GM23338 (cell line): ENCODE data around the gene KCNK17. TPM values are rescaled to one million over a fixed set of nuclear protein-coding genes. Genes with fewer than 3 reads are reported as not detected.

Source experiments
- ATAC-seq: fragments of 200-7000 bp; cut with Tn5 transposase; 3 replicates; pipeline ENCODE4 v1.9.1; 2020
- DNase-seq: peaks from one replicate; pipeline ENCODE4 v3.0.0-alpha.2; 2015; ENCODE audit warnings: low spot score
- H2AFZ ChIP-seq: fragments of 200-600 bp; sonication (generic); 2 replicates; pipeline ENCODE4 v1.8.0; 2016; ENCODE audit warnings: antibody characterized with exemption, mild to moderate bottlenecking, moderate library complexity
- H3F3A ChIP-seq: fragments of 200-600 bp; sonication (generic); replicated peaks from 2 replicates; pipeline ENCODE4 v1.8.0; 2017; ENCODE audit warnings: antibody characterized with exemption, mixed run types, low read depth
- H3K27ac ChIP-seq: fragments of 200-600 bp; sonication (generic); 2 replicates; pipeline ENCODE4 v1.6.1; 2016; ENCODE audit warnings: low read depth
- H3K27me3 ChIP-seq: fragments of 200-600 bp; sonication (generic); 2 replicates; pipeline ENCODE4 v1.8.0; 2016; ENCODE audit warnings: mild to moderate bottlenecking, mixed run types, moderate library complexity; ENCODE audit not compliant: insufficient read depth
- H3K36me3 ChIP-seq: fragments of 200-600 bp; sonication (generic); 2 replicates; pipeline ENCODE4 v1.8.0; 2016; ENCODE audit warnings: mild to moderate bottlenecking; ENCODE audit not compliant: insufficient read depth
- H3K4me1 ChIP-seq: fragments of 200-600 bp; sonication (generic); 2 replicates; pipeline ENCODE4 v1.8.0; 2016; ENCODE audit warnings: mild to moderate bottlenecking, moderate library complexity; ENCODE audit not compliant: insufficient read depth
- H3K4me2 ChIP-seq: fragments of 200-600 bp; sonication (generic); 2 replicates; pipeline ENCODE4 v1.7.1; 2017; ENCODE audit warnings: mixed run types
- H3K4me3 ChIP-seq: fragments of 200-600 bp; sonication (generic); 2 replicates; pipeline ENCODE4 v1.6.1; 2016; ENCODE audit warnings: mixed run types
- H3K79me2 ChIP-seq: fragments of 200-600 bp; sonication (generic); replicated peaks from 2 replicates; pipeline ENCODE4 v1.8.0; 2017; ENCODE audit warnings: mild to moderate bottlenecking; ENCODE audit not compliant: insufficient read depth
- H3K9me2 ChIP-seq: fragments of 200-600 bp; sonication (generic); 2 replicates; pipeline ENCODE4 v1.8.0; 2017; ENCODE audit not compliant: insufficient read depth
- H4K20me1 ChIP-seq: fragments of 200-600 bp; sonication (generic); replicated peaks from 2 replicates; pipeline ENCODE4 v1.8.0; 2017; ENCODE audit warnings: mild to moderate bottlenecking; ENCODE audit not compliant: insufficient read depth
- H3K27ac Mint-ChIP-seq: 2 replicates; pipeline ENCODE4 v1.8.0; 2020; ENCODE audit warnings: inconsistent platforms, mild to moderate bottlenecking, moderate library complexity, mixed read lengths
- H3K27me3 Mint-ChIP-seq: 3 replicates; pipeline ENCODE4 v1.8.0; 2022; ENCODE audit warnings: low read depth, mild to moderate bottlenecking, moderate library complexity, mixed read lengths, inconsistent platforms; ENCODE audit not compliant: insufficient read depth, poor library complexity
- H3K36me3 Mint-ChIP-seq: 3 replicates; pipeline ENCODE4 v1.8.0; 2021; ENCODE audit warnings: low read depth, mild to moderate bottlenecking, inconsistent platforms, moderate library complexity, mixed read lengths
- H3K4me1 Mint-ChIP-seq: 3 replicates; pipeline ENCODE4 v1.8.0; 2020; ENCODE audit warnings: mild to moderate bottlenecking, inconsistent platforms, mixed read lengths
- H3K4me3 Mint-ChIP-seq: 3 replicates; pipeline ENCODE4 v1.8.0; 2021; ENCODE audit warnings: moderate library complexity, mild to moderate bottlenecking, inconsistent platforms, mixed read lengths
- H3K9me3 Mint-ChIP-seq: 3 replicates; pipeline ENCODE4 v1.8.0; 2020; ENCODE audit warnings: moderate library complexity, mild to moderate bottlenecking, inconsistent platforms, mixed read lengths
- CREB1 ChIP-seq: fragments of 250-450 bp; sonication (Bioruptor Pico); IDR thresholded peaks from 2 replicates; pipeline ENCODE4 v1.5.0; 2020; ENCODE audit warnings: low read depth, mild to moderate bottlenecking, moderate library complexity
- EZH2phosphoT487 ChIP-seq: fragments of 200-600 bp; sonication (generic); IDR thresholded peaks from one replicate; pipeline ENCODE4 v1.8.1; 2018; ENCODE audit warnings: antibody characterized with exemption; ENCODE audit not compliant: unreplicated experiment
- REST ChIP-seq: IDR thresholded peaks from one replicate; pipeline ENCODE4 v1.6.1; 2018; ENCODE audit warnings: antibody characterized with exemption; ENCODE audit not compliant: unreplicated experiment
- polyA plus RNA-seq: library from polyadenylated mRNA; unstranded; fragments of >200 nt; fragmentation: Nextera tagmentation; extraction: Ambion mirVana; gene quantifications from 2 replicates; pipeline ENCODE4 v1.2.1, GENCODE V29; 2016
- total RNA-seq: library from RNA; depleted of rRNA; stranded (reverse); fragments of >200 nt; shearing (Covaris generic); gene quantifications from 2 replicates; pipeline ENCODE4 v1.2.3, GENCODE V29; 2014; rRNA removed
- TF ChIP-seq, protein P1 (sequence below): fragments of 250-450 bp; sonication (Bioruptor Pico); IDR thresholded peaks from 2 replicates; pipeline ENCODE4 v1.5.0; 2020; ENCODE audit warnings: mild to moderate bottlenecking, moderate library complexity

KCNK17 gene
- total and polyA plus RNA-seq, 2 experiments from 2014 or later, result 2.2 to 3.1 TPM

- peaks cover 8% of the 10 kb centered on the region for H3K27me3 Mint-ChIP-seq
- Histone ChIP-seq H4K20me1 (no peaks in the 10 kb centered on the region), H3K4me2 (no peak overlapping the region), H3K36me3 (no peaks in the 10 kb centered on the region), H3K79me2 (no peaks in the 10 kb centered on the region), H3K9me2 (0 out of 2 replicates have a peak, but pooled peaks cover 3% of the 10 kb centered on the region), H3K27me3 (no peaks in the 10 kb centered on the region), H2AFZ (no peak overlapping the region), H3K27ac (no peak overlapping the region), H3K4me3 (no peak overlapping the region), H3F3A (no peaks in the 10 kb centered on the region), H3K4me1 (no peaks in the 10 kb centered on the region)
- no peak overlapping the region for H3K27ac Mint-ChIP-seq
- peaks cover 4% of the 10 kb centered on the region; the same call in 2 of the 3 replicates for H3K9me3 Mint-ChIP-seq
- DNase-seq (no peak), ATAC-seq (no peak)
- TF ChIP-seq, protein P1, sequence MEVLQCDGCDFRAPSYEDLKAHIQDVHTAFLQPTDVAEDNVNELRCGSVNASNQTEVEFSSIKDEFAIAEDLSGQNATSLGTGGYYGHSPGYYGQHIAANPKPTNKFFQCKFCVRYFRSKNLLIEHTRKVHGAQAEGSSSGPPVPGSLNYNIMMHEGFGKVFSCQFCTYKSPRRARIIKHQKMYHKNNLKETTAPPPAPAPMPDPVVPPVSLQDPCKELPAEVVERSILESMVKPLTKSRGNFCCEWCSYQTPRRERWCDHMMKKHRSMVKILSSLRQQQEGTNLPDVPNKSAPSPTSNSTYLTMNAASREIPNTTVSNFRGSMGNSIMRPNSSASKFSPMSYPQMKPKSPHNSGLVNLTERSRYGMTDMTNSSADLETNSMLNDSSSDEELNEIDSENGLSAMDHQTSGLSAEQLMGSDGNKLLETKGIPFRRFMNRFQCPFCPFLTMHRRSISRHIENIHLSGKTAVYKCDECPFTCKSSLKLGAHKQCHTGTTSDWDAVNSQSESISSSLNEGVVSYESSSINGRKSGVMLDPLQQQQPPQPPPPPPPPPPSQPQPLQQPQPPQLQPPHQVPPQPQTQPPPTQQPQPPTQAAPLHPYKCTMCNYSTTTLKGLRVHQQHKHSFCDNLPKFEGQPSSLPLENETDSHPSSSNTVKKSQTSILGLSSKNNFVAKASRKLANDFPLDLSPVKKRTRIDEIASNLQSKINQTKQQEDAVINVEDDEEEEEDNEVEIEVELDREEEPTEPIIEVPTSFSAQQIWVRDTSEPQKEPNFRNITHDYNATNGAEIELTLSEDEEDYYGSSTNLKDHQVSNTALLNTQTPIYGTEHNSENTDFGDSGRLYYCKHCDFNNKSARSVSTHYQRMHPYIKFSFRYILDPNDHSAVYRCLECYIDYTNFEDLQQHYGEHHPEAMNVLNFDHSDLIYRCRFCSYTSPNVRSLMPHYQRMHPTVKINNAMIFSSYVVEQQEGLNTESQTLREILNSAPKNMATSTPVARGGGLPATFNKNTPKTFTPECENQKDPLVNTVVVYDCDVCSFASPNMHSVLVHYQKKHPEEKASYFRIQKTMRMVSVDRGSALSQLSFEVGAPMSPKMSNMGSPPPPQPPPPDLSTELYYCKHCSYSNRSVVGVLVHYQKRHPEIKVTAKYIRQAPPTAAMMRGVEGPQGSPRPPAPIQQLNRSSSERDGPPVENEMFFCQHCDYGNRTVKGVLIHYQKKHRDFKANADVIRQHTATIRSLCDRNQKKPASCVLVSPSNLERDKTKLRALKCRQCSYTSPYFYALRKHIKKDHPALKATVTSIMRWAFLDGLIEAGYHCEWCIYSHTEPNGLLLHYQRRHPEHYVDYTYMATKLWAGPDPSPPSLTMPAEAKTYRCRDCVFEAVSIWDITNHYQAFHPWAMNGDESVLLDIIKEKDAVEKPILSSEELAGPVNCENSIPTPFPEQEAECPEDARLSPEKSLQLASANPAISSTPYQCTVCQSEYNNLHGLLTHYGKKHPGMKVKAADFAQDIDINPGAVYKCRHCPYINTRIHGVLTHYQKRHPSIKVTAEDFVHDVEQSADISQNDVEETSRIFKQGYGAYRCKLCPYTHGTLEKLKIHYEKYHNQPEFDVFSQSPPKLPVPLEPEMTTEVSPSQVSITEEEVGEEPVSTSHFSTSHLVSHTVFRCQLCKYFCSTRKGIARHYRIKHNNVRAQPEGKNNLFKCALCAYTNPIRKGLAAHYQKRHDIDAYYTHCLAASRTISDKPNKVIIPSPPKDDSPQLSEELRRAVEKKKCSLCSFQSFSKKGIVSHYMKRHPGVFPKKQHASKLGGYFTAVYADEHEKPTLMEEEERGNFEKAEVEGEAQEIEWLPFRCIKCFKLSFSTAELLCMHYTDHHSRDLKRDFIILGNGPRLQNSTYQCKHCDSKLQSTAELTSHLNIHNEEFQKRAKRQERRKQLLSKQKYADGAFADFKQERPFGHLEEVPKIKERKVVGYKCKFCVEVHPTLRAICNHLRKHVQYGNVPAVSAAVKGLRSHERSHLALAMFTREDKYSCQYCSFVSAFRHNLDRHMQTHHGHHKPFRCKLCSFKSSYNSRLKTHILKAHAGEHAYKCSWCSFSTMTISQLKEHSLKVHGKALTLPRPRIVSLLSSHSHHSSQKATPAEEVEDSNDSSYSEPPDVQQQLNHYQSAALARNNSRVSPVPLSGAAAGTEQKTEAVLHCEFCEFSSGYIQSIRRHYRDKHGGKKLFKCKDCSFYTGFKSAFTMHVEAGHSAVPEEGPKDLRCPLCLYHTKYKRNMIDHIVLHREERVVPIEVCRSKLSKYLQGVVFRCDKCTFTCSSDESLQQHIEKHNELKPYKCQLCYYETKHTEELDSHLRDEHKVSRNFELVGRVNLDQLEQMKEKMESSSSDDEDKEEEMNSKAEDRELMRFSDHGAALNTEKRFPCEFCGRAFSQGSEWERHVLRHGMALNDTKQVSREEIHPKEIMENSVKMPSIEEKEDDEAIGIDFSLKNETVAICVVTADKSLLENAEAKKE (CRISPR knock-in tag), result no peak
- TF ChIP-seq EZH2phosphoT487 (no peak), REST (no peak), CREB1 (CRISPR knock-in tag) (no peak)
- no peak overlapping the region for H3K4me3 Mint-ChIP-seq
- peaks cover 6% of the 10 kb centered on the region; the same call in 1 of the 3 replicates for H3K4me1 Mint-ChIP-seq
- H3K36me3 Mint-ChIP-seq, result no peaks in the 10 kb centered on the region; the same call in 2 of the 3 replicates
Observed at GRCh38 chr6:39249278-39249677, 64.9 kb downstream of the KCNK17 start.

Other genes with a start within 250 kb of the KCNK17 start
- 9.5 and 10.0 TPM in 2 replicates for gene SAYSD1, start 199.2 kb downstream of the KCNK17 start, total RNA-seq
- gene SAYSD1, start 199.2 kb downstream of the KCNK17 start, polyA plus RNA-seq, result 8.2 and 9.2 TPM in 2 replicates
- 54.8 and 57.4 TPM in 2 replicates for gene KCNK5, start 84.9 kb downstream of the KCNK17 start, total RNA-seq
- 9.5 and 9.7 TPM in 2 replicates for gene KCNK5, start 84.9 kb downstream of the KCNK17 start, polyA plus RNA-seq
- not detected in 2 replicates for gene KCNK16, start 8.3 kb upstream of the KCNK17 start, total RNA-seq
- not detected in 2 replicates for gene KCNK16, start 8.3 kb upstream of the KCNK17 start, polyA plus RNA-seq